Mesendoderm (in vitro differentiated cells): ENCODE measurements around the gene RNASE3.

Experiments
- DNase-seq: peaks from one replicate; pipeline ENCODE4 v3.0.0; 2013
- H2AK5ac ChIP-seq: 2 replicates; pipeline ENCODE4 v1.6.1; 2013; ENCODE audit warnings: low read length, inconsistent platforms
- H2BK120ac ChIP-seq: 2 replicates; pipeline ENCODE4 v1.6.1; 2013; ENCODE audit warnings: low read depth, mild to moderate bottlenecking, low read length, moderate library complexity, mixed read lengths
- H2BK15ac ChIP-seq: replicated peaks from 2 replicates; pipeline ENCODE4 v1.6.1; 2013; ENCODE audit warnings: low read depth, mild to moderate bottlenecking, moderate library complexity
- H2BK5ac ChIP-seq: 2 replicates; pipeline ENCODE4 v1.6.1; 2013; ENCODE audit warnings: low read length, inconsistent platforms
- H3K18ac ChIP-seq: 2 replicates; pipeline ENCODE4 v1.6.1; 2013; ENCODE audit warnings: mild to moderate bottlenecking, low read length, mixed read lengths
- H3K23ac ChIP-seq: one replicate; pipeline ENCODE4 v1.6.1; 2013; ENCODE audit warnings: low read length
- H3K27ac ChIP-seq: 2 replicates; pipeline ENCODE4 v1.5.1; 2013; ENCODE audit warnings: low read depth, mild to moderate bottlenecking, inconsistent platforms, low read length, moderate library complexity
- H3K27me3 ChIP-seq: 2 replicates; pipeline ENCODE4 v1.6.1; 2013; ENCODE audit warnings: low read length, control low read depth, mild to moderate bottlenecking, inconsistent platforms; ENCODE audit not compliant: insufficient read depth, poor library complexity
- H3K36me3 ChIP-seq: 2 replicates; pipeline ENCODE4 v1.6.1; 2013; ENCODE audit warnings: low read length, inconsistent platforms; ENCODE audit not compliant: control insufficient read depth, insufficient read depth
- H3K4ac ChIP-seq: one replicate; pipeline ENCODE4 v1.6.1; 2013; ENCODE audit warnings: low read depth, mild to moderate bottlenecking, low read length, moderate library complexity
- H3K4me1 ChIP-seq: 2 replicates; pipeline ENCODE4 v1.6.1; 2013; ENCODE audit warnings: low read depth, low read length, inconsistent platforms; ENCODE audit not compliant: control insufficient read depth
- H3K4me2 ChIP-seq: 2 replicates; pipeline ENCODE4 v1.6.1; 2013; ENCODE audit warnings: low read length
- H3K4me3 ChIP-seq: 2 replicates; pipeline ENCODE4 v1.5.1; 2013; ENCODE audit warnings: mild to moderate bottlenecking, low read length
- H3K56ac ChIP-seq: one replicate; pipeline ENCODE4 v1.6.1; 2013; ENCODE audit warnings: low read length
- H3K79me1 ChIP-seq: 2 replicates; pipeline ENCODE4 v1.6.1; 2013; ENCODE audit warnings: low read length, inconsistent platforms
- H3K79me2 ChIP-seq: 2 replicates; pipeline ENCODE4 v1.6.1; 2013; ENCODE audit warnings: mild to moderate bottlenecking, low read length; ENCODE audit not compliant: control insufficient read depth, insufficient read depth
- H3K9ac ChIP-seq: 2 replicates; pipeline ENCODE4 v1.6.1; 2013; ENCODE audit warnings: low read length, inconsistent platforms
- H4K5ac ChIP-seq: one replicate; pipeline ENCODE4 v1.6.1; 2013; ENCODE audit warnings: low read length
- H4K8ac ChIP-seq: one replicate; pipeline ENCODE4 v1.6.1; 2013; ENCODE audit warnings: low read depth, mild to moderate bottlenecking, control low read depth, low read length, moderate library complexity
- WGBS: extraction: QIAGEN DNeasy Blood & Tissue Kit; methylation state at CpG from one replicate; pipeline ENCODE4 v1.1.7; 2013; ENCODE audit warnings: low lambda C conversion rate, missing lambda C conversion rate; ENCODE audit not compliant: insufficient coverage; ENCODE audit errors: extremely low coverage; 5-methylcytosine and 5-hydroxymethylcytosine counted together

The RNASE3 gene

DNA sequence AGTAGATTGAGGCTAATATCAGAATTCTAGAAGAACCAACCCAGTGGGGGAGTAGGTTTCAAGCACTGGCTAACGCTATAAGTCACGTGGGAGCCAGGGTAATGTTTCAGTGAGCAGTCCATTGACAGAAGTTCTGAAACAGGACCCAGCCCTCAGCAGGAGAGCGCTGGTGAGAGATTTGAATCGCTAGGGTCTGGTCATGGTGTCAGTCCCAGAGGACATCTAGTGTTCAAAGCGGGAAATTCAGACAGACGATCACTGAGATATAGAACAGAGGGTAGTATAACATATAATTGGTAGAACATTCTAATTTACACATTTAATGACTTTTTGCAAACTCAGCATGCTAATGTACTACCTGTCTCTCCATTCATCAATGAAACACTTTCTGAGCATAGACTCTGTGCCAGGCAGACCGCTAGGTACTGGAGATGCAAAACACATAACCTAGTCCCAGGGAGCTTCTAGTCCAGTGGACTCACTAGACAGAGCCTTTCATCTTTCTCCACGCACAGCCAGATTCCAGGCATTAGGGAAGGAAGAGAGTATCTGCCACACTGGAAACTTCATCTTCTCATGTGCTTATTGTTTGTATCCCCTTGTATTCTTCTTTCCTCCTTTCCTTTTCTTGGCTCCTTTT is 35.4 kb upstream of the RNASE3 start:
- H3K4me2 ChIP-seq: no peak overlapping the region
- no CpG with 5 or more reads among the region's 8 CpGs for WGBS
- H3K79me2 ChIP-seq: no peaks in the 10 kb centered on the region
- no peaks in the 10 kb centered on the region for H3K27me3 ChIP-seq
- H2BK120ac ChIP-seq: no peak overlapping the region
- H2AK5ac ChIP-seq: no peak overlapping the region
- no peak overlapping the region for H2BK15ac ChIP-seq
- H3K79me1 ChIP-seq: no peaks in the 10 kb centered on the region
- no peak overlapping the region for H2BK5ac ChIP-seq
- peak overlapping the region; percentile 8 for H3K9ac ChIP-seq
- no peak overlapping the region for H3K4ac ChIP-seq
- H4K5ac ChIP-seq: no peak overlapping the region
- no peak overlapping the region for H3K4me3 ChIP-seq
- DNase-seq: peak; percentile 91
- H3K23ac ChIP-seq: no peak overlapping the region
- no peaks in the 10 kb centered on the region for H3K36me3 ChIP-seq
- no peak overlapping the region for H3K27ac ChIP-seq
- no peak overlapping the region for H4K8ac ChIP-seq
- peaks cover 3% of the 10 kb centered on the region for H3K4me1 ChIP-seq
- no peak overlapping the region for H3K18ac ChIP-seq
- H3K56ac ChIP-seq: no peak overlapping the region

DNA sequence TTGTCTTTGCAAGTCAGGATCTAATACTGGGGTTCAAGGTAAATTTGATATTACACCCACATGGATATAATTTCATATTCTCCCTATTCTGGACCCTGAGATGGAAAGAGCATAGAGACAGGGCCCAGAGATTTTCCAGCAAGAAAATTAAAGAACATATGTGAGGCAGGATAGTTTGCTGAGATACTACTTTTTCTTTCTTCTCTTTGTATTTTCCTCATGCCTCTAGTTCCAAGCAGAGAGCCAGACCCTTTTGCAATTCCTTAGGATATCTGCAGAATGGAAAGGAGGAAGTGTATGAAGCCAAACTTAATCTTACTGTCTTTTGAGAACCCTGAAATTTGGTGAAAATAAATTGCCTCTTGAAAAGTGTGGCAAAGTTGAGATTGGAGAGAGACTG is 34.0 kb upstream of the RNASE3 start:
- Histone ChIP-seq H4K5ac (no peak overlapping the region), H2AK5ac (no peak overlapping the region), H3K79me2 (no peaks in the 10 kb centered on the region), H2BK15ac (no peak overlapping the region), H3K79me1 (no peaks in the 10 kb centered on the region), H3K9ac (peak overlapping the region; percentile 37), H2BK120ac (no peak overlapping the region), H4K8ac (no peak overlapping the region), H3K4me2 (no peak overlapping the region), H2BK5ac (no peak overlapping the region), H3K36me3 (no peaks in the 10 kb centered on the region), H3K27ac (no peak overlapping the region), H3K23ac (no peak overlapping the region), H3K4me3 (no peak overlapping the region), H3K4ac (no peak overlapping the region), H3K56ac (peak overlapping the region; percentile 54), H3K4me1 (peaks cover 3% of the 10 kb centered on the region), H3K27me3 (no peaks in the 10 kb centered on the region), H3K18ac (no peak overlapping the region)
- DNase-seq: no peak

DNA sequence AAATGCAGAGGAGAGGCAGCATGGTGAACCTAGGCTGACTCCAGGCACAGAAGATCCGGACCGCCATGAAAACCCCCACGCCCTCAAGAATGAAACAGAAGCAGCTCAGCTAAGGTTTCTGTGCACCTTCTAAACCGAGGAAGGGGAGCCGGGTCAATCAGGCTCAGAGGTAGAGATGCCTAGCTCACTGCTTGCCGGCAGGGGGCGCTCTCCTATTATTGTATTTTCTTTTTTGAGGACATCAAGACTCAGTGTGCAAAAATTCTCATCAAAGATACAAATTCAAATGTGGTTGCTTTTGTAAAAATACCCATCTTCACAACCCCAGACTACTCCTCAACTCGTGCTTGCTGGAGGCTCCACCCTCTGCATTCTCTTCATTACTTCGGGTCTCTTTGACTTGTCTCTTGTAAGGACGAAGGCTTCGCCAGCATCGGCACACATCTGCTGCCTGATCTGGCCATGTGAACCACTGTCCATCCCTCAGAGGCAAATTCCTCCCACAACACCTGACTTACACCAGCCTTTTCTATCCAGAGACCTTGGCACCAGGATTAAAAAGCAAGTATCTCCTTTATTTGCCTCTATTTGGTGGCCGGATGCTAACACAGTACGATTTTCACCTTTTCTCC is 33.4 kb upstream of the RNASE3 start:
- H3K27ac ChIP-seq: no peak overlapping the region
- WGBS: no CpG with 5 or more reads among the region's 14 CpGs
- H2BK15ac ChIP-seq: no peak overlapping the region
- no peak overlapping the region for H3K4me3 ChIP-seq
- H3K4me2 ChIP-seq: no peak overlapping the region
- no peak overlapping the region for H2BK5ac ChIP-seq
- no peak overlapping the region for H2AK5ac ChIP-seq
- H3K36me3 ChIP-seq: no peaks in the 10 kb centered on the region
- H3K56ac ChIP-seq: peak overlapping the region; percentile 54
- peak overlapping the region; percentile 37 for H3K9ac ChIP-seq
- no peak overlapping the region for H2BK120ac ChIP-seq
- H3K18ac ChIP-seq: no peak overlapping the region
- peaks cover 3% of the 10 kb centered on the region for H3K4me1 ChIP-seq
- no peaks in the 10 kb centered on the region for H3K79me1 ChIP-seq
- no peak overlapping the region for H3K23ac ChIP-seq
- DNase-seq: peak; percentile 58
- no peaks in the 10 kb centered on the region for H3K27me3 ChIP-seq
- no peak overlapping the region for H3K4ac ChIP-seq
- H4K8ac ChIP-seq: no peak overlapping the region
- H3K79me2 ChIP-seq: no peaks in the 10 kb centered on the region
- H4K5ac ChIP-seq: no peak overlapping the region

DNA sequence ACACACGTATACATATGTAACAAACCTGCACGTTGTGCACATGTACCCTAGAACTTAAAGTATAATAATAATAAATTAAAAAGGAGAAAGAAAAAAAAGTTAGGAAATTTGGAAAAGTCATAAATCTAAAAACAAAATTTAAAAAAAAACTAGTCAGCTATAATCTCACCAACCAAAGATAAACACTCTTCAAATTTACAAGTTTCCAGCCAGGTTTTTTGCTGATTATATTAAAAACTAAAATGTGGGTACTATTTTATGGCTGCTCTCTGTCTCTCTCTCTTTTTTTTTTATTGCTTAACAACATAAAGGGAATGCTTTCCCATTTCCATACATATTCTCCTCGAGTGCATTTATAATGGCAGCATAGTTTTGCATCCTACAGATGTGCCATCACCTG is 25.0 kb upstream of the RNASE3 start:
- Histone ChIP-seq H2AK5ac (no peak overlapping the region), H3K27ac (no peak overlapping the region), H3K4ac (no peak overlapping the region), H3K4me2 (no peak overlapping the region), H4K5ac (no peak overlapping the region), H3K79me2 (no peaks in the 10 kb centered on the region), H3K56ac (no peak overlapping the region), H2BK120ac (no peak overlapping the region), H3K23ac (no peak overlapping the region), H3K36me3 (no peaks in the 10 kb centered on the region), H3K79me1 (no peaks in the 10 kb centered on the region), H3K18ac (no peak overlapping the region), H2BK15ac (no peak overlapping the region), H3K27me3 (no peaks in the 10 kb centered on the region), H3K4me3 (no peak overlapping the region), H3K9ac (no peak overlapping the region), H2BK5ac (no peak overlapping the region), H3K4me1 (no peaks in the 10 kb centered on the region), H4K8ac (no peak overlapping the region)
- no peak for DNase-seq
- no CpG with 5 or more reads among the region's 3 CpGs for WGBS

DNA sequence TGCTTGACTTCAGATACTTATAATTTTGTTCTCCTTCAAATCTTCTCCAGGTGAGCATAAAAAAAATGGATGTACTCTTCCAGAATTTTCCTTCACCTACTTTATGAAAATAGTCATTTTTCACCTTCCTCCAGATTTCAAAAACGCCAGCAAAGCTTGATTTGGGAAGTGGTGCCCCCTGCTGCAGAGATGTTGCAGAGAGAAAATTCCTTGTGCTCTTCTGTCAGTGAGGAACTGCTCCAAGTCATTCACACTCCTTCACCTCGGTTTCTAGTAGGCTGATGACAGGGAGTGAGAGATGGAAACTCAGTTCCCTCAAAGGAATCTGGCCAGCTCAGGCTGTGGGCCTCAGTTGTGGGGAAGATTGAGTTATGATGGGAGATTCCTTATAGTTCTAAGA is 24.2 kb upstream of the RNASE3 start:
- DNase-seq: peak; percentile 57
- Histone ChIP-seq H3K79me1 (no peaks in the 10 kb centered on the region), H2BK5ac (no peak overlapping the region), H3K23ac (no peak overlapping the region), H3K4me3 (no peak overlapping the region), H3K27me3 (no peaks in the 10 kb centered on the region), H3K79me2 (no peaks in the 10 kb centered on the region), H3K56ac (no peak overlapping the region), H3K4me1 (no peaks in the 10 kb centered on the region), H3K9ac (no peak overlapping the region), H2BK15ac (no peak overlapping the region), H4K5ac (no peak overlapping the region), H3K4ac (no peak overlapping the region), H2AK5ac (no peak overlapping the region), H3K18ac (no peak overlapping the region), H3K27ac (no peak overlapping the region), H3K4me2 (no peak overlapping the region), H4K8ac (no peak overlapping the region), H2BK120ac (no peak overlapping the region), H3K36me3 (no peaks in the 10 kb centered on the region)
- no CpG with 5 or more reads among the region's 2 CpGs for WGBS
